Measurements from ENCODE around the gene PNLIPRP1.

DNA sequence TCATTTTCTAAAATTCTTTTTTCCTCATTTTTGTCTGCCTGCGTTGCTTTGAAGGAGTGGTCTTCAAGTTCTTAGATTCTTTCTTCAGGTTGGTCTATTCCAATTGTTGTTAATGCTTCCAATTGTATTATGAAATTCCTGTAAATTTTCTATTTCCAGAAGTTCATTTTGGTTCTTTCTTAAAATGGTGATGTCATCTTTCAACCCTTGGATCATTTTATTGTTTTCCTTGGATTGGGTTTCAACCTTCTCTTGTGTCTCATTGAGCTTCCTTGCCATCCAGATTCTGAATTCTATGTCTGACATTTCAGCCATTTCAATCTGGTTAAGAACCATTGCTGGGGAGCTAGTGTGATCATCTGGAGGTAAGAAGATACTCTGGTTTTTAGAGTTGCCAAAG is 63.1 kb downstream of the PNLIPRP1 start:
- TF ChIP-seq NFIC (IDR thresholded peaks at IDR 0.05), result no peak
- TF ChIP-seq, protein P1, sequence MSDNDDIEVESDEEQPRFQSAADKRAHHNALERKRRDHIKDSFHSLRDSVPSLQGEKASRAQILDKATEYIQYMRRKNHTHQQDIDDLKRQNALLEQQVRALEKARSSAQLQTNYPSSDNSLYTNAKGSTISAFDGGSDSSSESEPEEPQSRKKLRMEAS (IDR thresholded peaks at IDR 0.05), result no peak
- TF ChIP-seq CEBPB (IDR thresholded peaks at IDR 0.05), result no peak
- no peak for TF ChIP-seq USF1 (IDR thresholded peaks at IDR 0.05)
- no peak for TF ChIP-seq EP300 (IDR thresholded peaks at IDR 0.05; ENCODE audit: borderline replicate concordance)
- no peak for TF ChIP-seq TAF1 (IDR thresholded peaks at IDR 0.05; ENCODE audit: low read depth)
- TF ChIP-seq CREB1 (IDR thresholded peaks at IDR 0.05; ENCODE audit: low read depth), result no peak
- no peak for TF ChIP-seq RAD21 (IDR thresholded peaks at IDR 0.05; ENCODE audit: low read depth)
- no peak for TF ChIP-seq YY1 (IDR thresholded peaks at IDR 0.05; ENCODE audit: low read depth)
- TF ChIP-seq TEAD4 (IDR thresholded peaks at IDR 0.05), result no peak

Measured in Ishikawa (cell line).